Measurements from ENCODE around the gene SLC5A11. TPM values are rescaled to one million over a fixed set of nuclear protein-coding genes. Genes with fewer than 3 reads are reported as not detected.

The SLC5A11 gene
- total and polyA plus RNA-seq, 2 of the 13 experiments (the other 11 are each of a cell fraction or from before 2014, with no cell fraction given): 1.2 to 3.3 TPM

GRCh38 chr16:24845726-24846547 lies at the start of gene SLC5A11 (continued):
- TF ChIP-seq ARID4A (CRISPR knock-in tag; IDR thresholded peaks at IDR 0.05; ENCODE audit: borderline replicate concordance) (peak; percentile 69), KDM5B (CRISPR knock-in tag; IDR thresholded peaks at IDR 0.05; ENCODE audit: borderline replicate concordance) (peak; percentile 75; the same call in 1 of the 2 replicates), ZNF788 (CRISPR knock-in tag; IDR thresholded peaks at IDR 0.05; ENCODE audit: borderline replicate concordance) (peak; percentile 90), REPIN1 (CRISPR knock-in tag; IDR thresholded peaks at IDR 0.05; ENCODE audit: borderline replicate concordance, low read depth) (peak; percentile 78; the same call in 1 of the 2 replicates), HNF4G (IDR thresholded peaks at IDR 0.05; ENCODE audit: borderline replicate concordance, low read depth, low read length) (peak; percentile 79), HNF4G (CRISPR knock-in tag; IDR thresholded peaks at IDR 0.05; ENCODE audit: borderline replicate concordance, low read depth) (peak; percentile 78; the same call in 1 of the 2 replicates), MYC (CRISPR knock-in tag; IDR thresholded peaks at IDR 0.05; ENCODE audit: borderline replicate concordance) (peak; percentile 21; the same call in 1 of the 2 replicates), FOXC1 (CRISPR knock-in tag; IDR thresholded peaks at IDR 0.05; ENCODE audit: borderline replicate concordance) (peak; percentile 89; the same call in 1 of the 2 replicates), ZIK1 (CRISPR knock-in tag; IDR thresholded peaks at IDR 0.05; ENCODE audit: borderline replicate concordance, low read depth) (peak; percentile 47; the same call in 1 of the 2 replicates), PITX1 (CRISPR knock-in tag; IDR thresholded peaks at IDR 0.05) (peak; percentile 96), RARG (CRISPR knock-in tag; IDR thresholded peaks at IDR 0.05; ENCODE audit: low read depth) (no peak), HNRNPL (IDR thresholded peaks at IDR 0.05; ENCODE audit: low read depth, low read length) (peak; percentile 85; the same call in 1 of the 2 replicates), PRDM10 (CRISPR knock-in tag; IDR thresholded peaks at IDR 0.05; ENCODE audit: low read depth) (peak; percentile 45; the same call in 1 of the 2 replicates), DPF2 (CRISPR knock-in tag; IDR thresholded peaks at IDR 0.05; ENCODE audit: borderline replicate concordance, low read depth) (peak; percentile 36), RFX3 (CRISPR knock-in tag; IDR thresholded peaks at IDR 0.05) (no peak), ZBTB7A (CRISPR knock-in tag; IDR thresholded peaks at IDR 0.05) (peak; percentile 54; the same call in 1 of the 2 replicates), ZNF317 (CRISPR knock-in tag; IDR thresholded peaks at IDR 0.05) (no peak), DNMT1 (CRISPR knock-in tag; IDR thresholded peaks at IDR 0.05) (0 out of 2 replicates have a peak, but pooled peaks have one; percentile 88)

All from HepG2 (cell line).